Mammary epithelial cell (primary cell): ENCODE results near the gene ANGPTL8.

Experiments
- CTCF ChIP-seq, 2 donors: IDR thresholded peaks in 1 of 2; conservative IDR thresholded peaks in 1 of 2; 2 replicates each; pipeline ENCODE4 v1.5.1; 2011 to 2012; ENCODE audit warnings: inconsistent platforms in 2 of 2, low read length in 2 of 2, mild to moderate bottlenecking in 2 of 2, control low read depth in 1 of 2, low read depth in 1 of 2; ENCODE audit not compliant: insufficient read depth in 1 of 2; ENCODE audit errors: extremely low read depth in 1 of 2
- EZH2 ChIP-seq: IDR thresholded peaks from 2 replicates; pipeline ENCODE4 v1.6.1; 2012; ENCODE audit warnings: low read length, inconsistent platforms, borderline replicate concordance

- TF ChIP-seq CTCF (conservative IDR thresholded peaks at IDR 0.05 in 1 of 2, IDR thresholded peaks at IDR 0.05 in 1 of 2; ENCODE audit: extremely low read depth in 1 of 2, insufficient read depth in 1 of 2, low read depth in 1 of 2, low read length in 2 of 2) (no peak), EZH2 (no peak)
Measured at GRCh38 chr19:11236324-11237301, 2.8 kb upstream of the ANGPTL8 start.
